Measurements from ENCODE around the gene DUOXA2. TPM values are rescaled to one million over a fixed set of nuclear protein-coding genes. Genes with fewer than 3 reads are reported as not detected.

DUOXA2 gene
- total and polyA plus RNA-seq, 7 donors: 0.11 TPM; not detected in 6

DNA sequence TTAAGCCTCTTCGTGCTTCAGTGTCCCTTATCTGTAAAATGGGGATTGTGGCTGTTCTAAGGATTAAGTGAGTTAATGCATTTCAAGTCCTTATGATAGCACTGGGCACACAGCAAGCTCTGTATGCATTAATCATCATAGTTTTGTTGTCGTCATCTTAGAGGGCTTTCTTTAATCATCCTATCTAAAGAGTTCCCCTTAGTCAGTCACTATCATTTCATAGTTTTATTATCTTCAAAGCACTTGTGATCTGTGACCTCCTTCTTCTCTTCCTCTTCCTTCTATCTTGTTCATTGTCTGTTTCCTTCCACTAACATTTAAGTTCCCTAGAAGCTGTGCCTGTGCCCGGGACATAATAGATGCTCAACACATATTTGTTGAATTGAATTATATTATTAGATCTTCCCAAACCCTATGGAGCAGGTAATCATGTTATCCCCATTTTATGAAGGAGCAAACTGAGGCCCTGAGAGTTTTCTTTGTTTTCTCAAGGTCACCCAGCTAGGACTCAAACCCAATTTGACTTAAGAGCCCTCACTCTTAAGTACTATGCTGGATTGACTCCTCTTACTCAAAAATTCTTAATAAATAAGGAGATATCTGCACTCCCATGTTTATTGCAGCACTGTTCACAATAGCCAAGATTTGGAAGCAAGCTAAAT, 24.3 kb upstream of the DUOXA2 start:
- intact Hi-C loops (cut with DNase I): no loop called here
- Histone ChIP-seq H3K4me3 (no peak overlapping the region), H3K4me1 (no peaks in the 10 kb centered on the region), H3K27ac (no peak overlapping the region), H3K27me3 (ENCODE audit: insufficient read depth in 3 of 3, low read length in 2 of 3) (peaks cover 0 to 7% (median 0%) of the 10 kb centered on the region in 3 donors), H3K36me3 (ENCODE audit: insufficient read depth in 1 of 2, low read depth in 1 of 2) (no peaks in the 10 kb centered on the region), H3K9me3 (no peaks in the 10 kb centered on the region)
- DNase-seq: no peak
- TF ChIP-seq, protein P1, sequence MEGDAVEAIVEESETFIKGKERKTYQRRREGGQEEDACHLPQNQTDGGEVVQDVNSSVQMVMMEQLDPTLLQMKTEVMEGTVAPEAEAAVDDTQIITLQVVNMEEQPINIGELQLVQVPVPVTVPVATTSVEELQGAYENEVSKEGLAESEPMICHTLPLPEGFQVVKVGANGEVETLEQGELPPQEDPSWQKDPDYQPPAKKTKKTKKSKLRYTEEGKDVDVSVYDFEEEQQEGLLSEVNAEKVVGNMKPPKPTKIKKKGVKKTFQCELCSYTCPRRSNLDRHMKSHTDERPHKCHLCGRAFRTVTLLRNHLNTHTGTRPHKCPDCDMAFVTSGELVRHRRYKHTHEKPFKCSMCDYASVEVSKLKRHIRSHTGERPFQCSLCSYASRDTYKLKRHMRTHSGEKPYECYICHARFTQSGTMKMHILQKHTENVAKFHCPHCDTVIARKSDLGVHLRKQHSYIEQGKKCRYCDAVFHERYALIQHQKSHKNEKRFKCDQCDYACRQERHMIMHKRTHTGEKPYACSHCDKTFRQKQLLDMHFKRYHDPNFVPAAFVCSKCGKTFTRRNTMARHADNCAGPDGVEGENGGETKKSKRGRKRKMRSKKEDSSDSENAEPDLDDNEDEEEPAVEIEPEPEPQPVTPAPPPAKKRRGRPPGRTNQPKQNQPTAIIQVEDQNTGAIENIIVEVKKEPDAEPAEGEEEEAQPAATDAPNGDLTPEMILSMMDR (IDR thresholded peaks at IDR 0.05): no peak
- WGBS, 3 donors: 70 to 74% (median 70%) methylated on average over 3 of the region's 3 CpGs
- ATAC-seq: no peak

GRCh38 chr15:45091161-45091560, 23.0 kb upstream of the DUOXA2 start:
- intact Hi-C loops (cut with DNase I): no loop called here
- H3K36me3 ChIP-seq (ENCODE audit: insufficient read depth in 1 of 2, low read depth in 1 of 2): no peaks in the 10 kb centered on the region

GRCh38 chr15:45091576-45091975, 22.6 kb upstream of the DUOXA2 start:
- no peaks in the 10 kb centered on the region for H3K36me3 ChIP-seq (ENCODE audit: insufficient read depth in 1 of 2, low read depth in 1 of 2)
- 26 to 40% (median 34%) methylated on average over 2 of the region's 2 CpGs for WGBS, 3 donors
- intact Hi-C loops (cut with DNase I): no loop called here
- TF ChIP-seq, protein P1 (IDR thresholded peaks at IDR 0.05): no peak
- H3K9me3 ChIP-seq: no peaks in the 10 kb centered on the region
- H3K4me3 ChIP-seq: no peak overlapping the region
- H3K27me3 ChIP-seq (ENCODE audit: insufficient read depth in 3 of 3, low read length in 2 of 3): peaks cover 0 to 7% (median 0%) of the 10 kb centered on the region in 3 donors
- H3K4me1 ChIP-seq: no peaks in the 10 kb centered on the region
- ATAC-seq: peak; percentile 52 to 92 (median 72)
- no peak overlapping the region for H3K27ac ChIP-seq
- DNase-seq: peak in 1 of 2 donors; percentile 49

More at GRCh38 chr15:45091161-45091560, 23.0 kb upstream of the DUOXA2 start:
- Histone ChIP-seq H3K27me3 (ENCODE audit: insufficient read depth in 3 of 3, low read length in 2 of 3) (peaks cover 0 to 7% (median 0%) of the 10 kb centered on the region in 3 donors), H3K4me1 (no peaks in the 10 kb centered on the region), H3K9me3 (no peaks in the 10 kb centered on the region), H3K27ac (no peak overlapping the region), H3K4me3 (no peak overlapping the region)
- WGBS, 3 donors: 27 to 41% (median 31%) methylated on average over 7 of the region's 7 CpGs
- DNase-seq (no peak), ATAC-seq (peak in 1 of 4 donors; percentile 15)
- TF ChIP-seq, protein P1 (IDR thresholded peaks at IDR 0.05): no peak

GRCh38 chr15:45093013-45093412, 21.1 kb upstream of the DUOXA2 start:
- intact Hi-C loops (cut with DNase I): no loop called here
- Histone ChIP-seq H3K4me1 (no peaks in the 10 kb centered on the region), H3K4me3 (no peak overlapping the region), H3K27me3 (ENCODE audit: insufficient read depth in 3 of 3, low read length in 2 of 3) (peaks cover 0 to 4% (median 0%) of the 10 kb centered on the region in 3 donors), H3K9me3 (no peaks in the 10 kb centered on the region), H3K36me3 (ENCODE audit: insufficient read depth in 1 of 2, low read depth in 1 of 2) (no peaks in the 10 kb centered on the region), H3K27ac (no peak overlapping the region)
- TF ChIP-seq, protein P1 (IDR thresholded peaks at IDR 0.05): no peak
- DNase-seq (no peak), ATAC-seq (no peak)
- 82 to 86% (median 82%) methylated on average over 4 of the region's 4 CpGs for WGBS, 3 donors

All from psoas muscle (tissue), 8 donors.